GM12801 (cell line): ENCODE measurements around the gene MED12.

Source experiments
- CTCF ChIP-seq: IDR thresholded peaks from one replicate; pipeline ENCODE4 v1.5.1; 2011; ENCODE audit warnings: control low read depth; ENCODE audit not compliant: insufficient read length; ENCODE audit errors: extremely low read depth

The MED12 gene

GRCh38 chrX:71184092-71184491 is 65.7 kb downstream of the MED12 start:
- no peak for TF ChIP-seq CTCF

- TF ChIP-seq CTCF = no peak
Observed at GRCh38 chrX:71184803-71185495, 66.6 kb downstream of the MED12 start.

- no peak for TF ChIP-seq CTCF
Observed at GRCh38 chrX:71191248-71191647, 72.9 kb downstream of the MED12 start.
